Vagina (tissue), 2 donors: ENCODE data around the gene KRTAP10-11. TPM values are rescaled to one million over a fixed set of nuclear protein-coding genes. Genes with fewer than 3 reads are reported as not detected.

ENCODE experiments used
- DNase-seq, 2 donors: peaks; one replicate each; pipeline ENCODE4 v3.0.0-alpha.2; 2017; ENCODE audit errors: extremely low spot score in 2 of 2
- H3K27ac ChIP-seq: fragments of 200-600 bp; sonication (generic); one replicate; pipeline ENCODE4 v1.5.1; 2019
- H3K27me3 ChIP-seq: fragments of 200-600 bp; sonication (generic); one replicate; pipeline ENCODE4 v1.5.1; 2019
- H3K36me3 ChIP-seq, 2 donors: fragments of 200-600 bp; sonication (generic); one replicate each; pipeline ENCODE4 v1.5.1; 2017 to 2019
- H3K4me1 ChIP-seq: fragments of 200-600 bp; sonication (generic); one replicate; pipeline ENCODE4 v1.5.1; 2019
- H3K4me3 ChIP-seq, 2 donors: fragments of 200-600 bp; sonication (generic); 1 replicate in 1 of 2; 2 replicates in 1 of 2; pipeline ENCODE4 v1.5.1; 2016 to 2019
- H3K9me3 ChIP-seq: fragments of 200-600 bp; sonication (generic); one replicate; pipeline ENCODE4 v1.5.1; 2019
- POLR2A ChIP-seq, 2 donors: fragments of 450-650 bp; IDR thresholded peaks; one replicate each; pipeline ENCODE4 v1.6.1; 2017; ENCODE audit warnings: antibody characterized with exemption in 2 of 2, mild to moderate bottlenecking in 2 of 2, moderate library complexity in 2 of 2
- POLR2AphosphoS5 ChIP-seq, 2 donors: sonication (generic); formaldehyde crosslinking; IDR thresholded peaks; one replicate each; pipeline ENCODE4 v1.9.0; 2017; ENCODE audit warnings: antibody characterized with exemption in 2 of 2, mild to moderate bottlenecking in 2 of 2, low read depth in 1 of 2; ENCODE audit not compliant: insufficient read depth in 1 of 2
- intact Hi-C: fragments of 100-400 bp; cut with DNase I; formaldehyde crosslinking; loops from one replicate; pipeline ENCODE4 v1.15.1; 2023
- total RNA-seq: library from RNA; depleted of rRNA; stranded (reverse); fragments of >200 nt; gene quantifications from one replicate; pipeline ENCODE4 v1.2.3, GENCODE V29; 2016
- TF ChIP-seq, protein P1 (sequence below), 3 experiments: fragments of 450-650 bp in 2 of 3; fragments of 200-600 bp in 1 of 3; sonication (generic) in 1 of 3; IDR thresholded peaks; one replicate each; pipeline ENCODE4 v1.5.1; 2017 to 2019; ENCODE audit warnings: antibody characterized with exemption in 3 of 3, mild to moderate bottlenecking in 2 of 3, moderate library complexity in 2 of 3

KRTAP10-11 gene
- total RNA-seq, 1 donor from 2014 or later = not detected

DNA sequence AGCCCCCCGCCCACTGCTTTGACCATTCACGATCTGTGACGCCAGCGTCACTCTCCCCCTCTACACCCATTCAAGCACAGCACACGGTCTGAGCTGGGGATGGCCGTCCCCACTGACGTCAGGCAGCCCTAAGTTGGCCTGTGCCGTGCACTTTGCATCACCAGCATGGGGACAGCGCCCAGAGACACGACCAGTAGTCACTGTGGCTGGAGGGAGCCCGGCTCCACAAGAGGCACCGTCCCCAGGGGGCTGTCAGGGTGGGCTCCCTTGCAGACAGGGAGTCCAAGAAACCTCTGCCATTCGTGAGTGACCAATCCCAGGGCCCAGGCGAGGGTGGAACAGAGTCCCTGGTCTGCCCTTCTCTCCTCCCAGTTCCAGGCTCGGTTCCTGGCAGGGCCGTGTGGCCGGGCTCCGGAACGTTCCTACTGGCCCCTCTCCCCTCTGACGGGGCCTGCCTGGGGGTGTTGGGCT, 32.0 kb upstream of the KRTAP10-11 start:
- no peaks in the 10 kb centered on the region for H3K36me3 ChIP-seq
- intact Hi-C loops = no loop called here
- no peaks in the 10 kb centered on the region for H3K27me3 ChIP-seq
- H3K27ac ChIP-seq = no peak overlapping the region
- H3K4me3 ChIP-seq = no peak overlapping the region
- H3K4me1 ChIP-seq = no peaks in the 10 kb centered on the region
- H3K9me3 ChIP-seq = peaks cover 5% of the 10 kb centered on the region
- no peak for TF ChIP-seq POLR2AphosphoS5 (IDR thresholded peaks at IDR 0.05; ENCODE audit: insufficient read depth in 1 of 2, low read depth in 1 of 2)
- TF ChIP-seq, protein P1, sequence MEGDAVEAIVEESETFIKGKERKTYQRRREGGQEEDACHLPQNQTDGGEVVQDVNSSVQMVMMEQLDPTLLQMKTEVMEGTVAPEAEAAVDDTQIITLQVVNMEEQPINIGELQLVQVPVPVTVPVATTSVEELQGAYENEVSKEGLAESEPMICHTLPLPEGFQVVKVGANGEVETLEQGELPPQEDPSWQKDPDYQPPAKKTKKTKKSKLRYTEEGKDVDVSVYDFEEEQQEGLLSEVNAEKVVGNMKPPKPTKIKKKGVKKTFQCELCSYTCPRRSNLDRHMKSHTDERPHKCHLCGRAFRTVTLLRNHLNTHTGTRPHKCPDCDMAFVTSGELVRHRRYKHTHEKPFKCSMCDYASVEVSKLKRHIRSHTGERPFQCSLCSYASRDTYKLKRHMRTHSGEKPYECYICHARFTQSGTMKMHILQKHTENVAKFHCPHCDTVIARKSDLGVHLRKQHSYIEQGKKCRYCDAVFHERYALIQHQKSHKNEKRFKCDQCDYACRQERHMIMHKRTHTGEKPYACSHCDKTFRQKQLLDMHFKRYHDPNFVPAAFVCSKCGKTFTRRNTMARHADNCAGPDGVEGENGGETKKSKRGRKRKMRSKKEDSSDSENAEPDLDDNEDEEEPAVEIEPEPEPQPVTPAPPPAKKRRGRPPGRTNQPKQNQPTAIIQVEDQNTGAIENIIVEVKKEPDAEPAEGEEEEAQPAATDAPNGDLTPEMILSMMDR (IDR thresholded peaks at IDR 0.05) = no peak
- no peak for TF ChIP-seq POLR2A (IDR thresholded peaks at IDR 0.05)
- peak; percentile 40 to 81 for DNase-seq

DNA sequence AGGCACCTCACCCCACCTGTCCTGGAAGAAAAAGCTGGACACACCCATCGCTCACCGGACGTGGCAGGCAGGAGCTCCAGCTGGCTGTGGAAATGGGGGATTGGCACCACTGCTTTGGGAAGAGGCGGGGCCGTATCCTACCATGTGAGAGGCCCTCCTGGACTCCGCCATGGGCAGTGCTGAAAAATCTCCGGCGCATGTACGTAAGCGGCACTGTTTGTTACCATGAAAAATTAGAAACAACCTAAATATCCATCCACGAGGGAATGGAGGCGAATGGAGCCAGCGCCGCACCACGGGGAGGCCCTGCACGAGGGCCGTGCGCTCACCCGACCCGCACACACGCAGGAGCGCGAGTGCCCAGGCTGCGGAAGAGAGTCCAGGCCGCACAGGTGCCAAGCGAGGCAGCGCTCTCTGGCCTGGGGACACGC, 31.2 kb upstream of the KRTAP10-11 start:
- peaks cover 5% of the 10 kb centered on the region for H3K9me3 ChIP-seq
- peak in 1 of 2 donors; percentile 34 for DNase-seq
- no peaks in the 10 kb centered on the region for H3K27me3 ChIP-seq
- H3K4me3 ChIP-seq = no peak overlapping the region
- H3K27ac ChIP-seq = no peak overlapping the region
- no peaks in the 10 kb centered on the region for H3K36me3 ChIP-seq
- TF ChIP-seq POLR2AphosphoS5 (IDR thresholded peaks at IDR 0.05; ENCODE audit: insufficient read depth in 1 of 2, low read depth in 1 of 2) (no peak), POLR2A (IDR thresholded peaks at IDR 0.05) (no peak)
- TF ChIP-seq, protein P1 (IDR thresholded peaks at IDR 0.05) = no peak
- H3K4me1 ChIP-seq = no peaks in the 10 kb centered on the region
- intact Hi-C loops = no loop called here

DNA sequence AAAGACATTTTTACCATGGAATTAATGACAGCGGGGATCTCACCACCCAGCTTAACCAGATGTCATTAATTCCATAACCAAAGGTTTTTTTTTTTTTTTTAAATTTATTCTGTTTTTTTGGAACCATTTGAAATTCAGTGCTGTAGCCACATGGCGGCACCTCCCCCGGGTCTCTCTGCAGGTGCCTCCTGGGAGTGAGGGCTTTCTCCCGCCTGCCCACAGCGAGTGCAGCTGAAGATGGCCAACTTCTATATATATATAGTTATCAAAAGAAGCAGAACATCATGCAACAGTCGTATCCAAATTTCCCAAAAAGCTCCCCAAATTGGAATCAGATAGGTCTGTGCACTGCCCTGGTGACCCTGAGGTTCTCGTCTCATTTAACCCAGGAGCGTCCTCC, 30.7 kb upstream of the KRTAP10-11 start:
- DNase-seq = no peak
- intact Hi-C loops = no loop called here
- no peak for TF ChIP-seq POLR2AphosphoS5 (IDR thresholded peaks at IDR 0.05; ENCODE audit: insufficient read depth in 1 of 2, low read depth in 1 of 2)
- TF ChIP-seq, protein P1 (IDR thresholded peaks at IDR 0.05) = no peak
- no peak for TF ChIP-seq POLR2A (IDR thresholded peaks at IDR 0.05)
- no peak overlapping the region for H3K27ac ChIP-seq
- no peak overlapping the region for H3K4me3 ChIP-seq
- peaks cover 5% of the 10 kb centered on the region for H3K9me3 ChIP-seq
- no peaks in the 10 kb centered on the region for H3K36me3 ChIP-seq
- no peaks in the 10 kb centered on the region for H3K4me1 ChIP-seq
- no peaks in the 10 kb centered on the region for H3K27me3 ChIP-seq

DNA sequence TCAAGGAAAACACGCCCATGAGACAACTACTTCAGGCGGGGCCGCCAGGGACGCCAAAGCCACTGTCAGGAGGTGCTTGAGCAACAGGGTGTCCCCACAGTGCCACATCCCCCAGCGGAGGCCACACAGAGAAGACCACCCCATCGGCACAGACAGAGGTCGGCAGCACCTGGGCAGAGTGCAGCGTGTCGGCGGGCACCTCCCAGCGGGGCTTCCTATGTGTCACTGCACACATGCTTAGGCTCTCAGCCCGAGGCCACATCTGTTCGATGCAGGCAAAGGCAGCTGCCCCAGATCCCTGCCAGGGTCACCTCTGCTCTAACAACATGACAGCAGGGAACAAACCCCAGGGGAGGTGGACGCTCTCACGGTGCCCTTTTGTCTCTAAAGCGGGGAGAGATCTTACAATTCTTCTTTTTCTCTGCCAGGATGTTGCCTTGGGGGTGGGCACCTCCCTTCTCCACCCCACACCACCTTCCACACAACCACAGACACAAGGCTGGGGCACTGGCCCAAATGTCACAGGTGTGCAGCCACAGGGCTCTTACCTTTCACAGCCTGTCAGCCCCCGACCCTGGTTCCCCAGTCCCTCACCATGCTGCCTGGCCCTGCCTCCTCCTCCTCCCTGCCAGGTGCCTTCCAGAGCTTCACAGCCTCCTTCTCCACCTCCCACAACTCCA, 30.2 kb upstream of the KRTAP10-11 start:
- Histone ChIP-seq H3K4me1 (no peaks in the 10 kb centered on the region), H3K27me3 (no peaks in the 10 kb centered on the region), H3K4me3 (no peak overlapping the region), H3K9me3 (peaks cover 5% of the 10 kb centered on the region), H3K27ac (no peak overlapping the region), H3K36me3 (no peaks in the 10 kb centered on the region)
- TF ChIP-seq, protein P1 (IDR thresholded peaks at IDR 0.05) = no peak
- TF ChIP-seq POLR2A (IDR thresholded peaks at IDR 0.05) (no peak), POLR2AphosphoS5 (IDR thresholded peaks at IDR 0.05; ENCODE audit: insufficient read depth in 1 of 2, low read depth in 1 of 2) (no peak)
- intact Hi-C loops = no loop called here
- peak in 1 of 2 donors; percentile 95 for DNase-seq

DNA sequence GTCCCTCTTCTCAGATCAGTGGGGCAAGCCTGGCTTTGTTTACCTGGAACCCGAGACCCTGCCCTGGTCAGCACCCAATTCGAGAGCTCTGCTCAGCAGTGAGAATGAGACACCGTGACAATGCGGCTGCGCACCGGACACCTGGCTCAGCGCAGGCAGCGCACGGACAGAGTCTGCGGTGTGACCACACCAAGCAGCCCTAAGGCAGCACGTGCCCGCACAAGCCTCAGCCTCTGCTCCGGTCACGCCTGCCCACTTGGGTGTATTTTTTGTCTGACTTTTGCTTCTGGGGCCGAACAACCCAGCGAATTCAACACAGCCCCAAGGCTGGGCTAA, 29.7 kb upstream of the KRTAP10-11 start:
- Histone ChIP-seq H3K36me3 (no peaks in the 10 kb centered on the region), H3K4me1 (no peaks in the 10 kb centered on the region), H3K9me3 (peaks cover 4% of the 10 kb centered on the region), H3K27me3 (no peaks in the 10 kb centered on the region), H3K4me3 (no peak overlapping the region), H3K27ac (no peak overlapping the region)
- TF ChIP-seq POLR2AphosphoS5 (IDR thresholded peaks at IDR 0.05; ENCODE audit: insufficient read depth in 1 of 2, low read depth in 1 of 2) = no peak
- no peak for TF ChIP-seq POLR2A (IDR thresholded peaks at IDR 0.05)
- intact Hi-C loops = no loop called here
- DNase-seq = peak in 1 of 2 donors; percentile 67
